Neural crest cell (in vitro differentiated cells): Measurements from ENCODE around the gene SUPV3L1. TPM values are rescaled to one million over a fixed set of nuclear protein-coding genes. Genes with fewer than 3 reads are reported as not detected.

Source experiments
- DNase-seq: peaks from one replicate; pipeline ENCODE4 v3.0.0; 2021; ENCODE audit warnings: low read depth, mixed read lengths, low spot score
- H3K27ac Mint-ChIP-seq: one replicate; pipeline ENCODE4 v1.8.0; 2021; ENCODE audit warnings: mild to moderate bottlenecking, mixed read lengths; ENCODE audit not compliant: unreplicated experiment
- H3K27me3 Mint-ChIP-seq: 2 replicates; pipeline ENCODE4 v1.8.0; 2021; ENCODE audit warnings: low read depth, mild to moderate bottlenecking, mixed read lengths
- H3K36me3 Mint-ChIP-seq: 2 replicates; pipeline ENCODE4 v1.8.0; 2021; ENCODE audit warnings: low read depth, mild to moderate bottlenecking, mixed read lengths
- H3K4me1 Mint-ChIP-seq: 2 replicates; pipeline ENCODE4 v1.8.0; 2021; ENCODE audit warnings: mixed read lengths
- H3K4me3 Mint-ChIP-seq: one replicate; pipeline ENCODE4 v1.8.0; 2021; ENCODE audit warnings: mild to moderate bottlenecking, mixed read lengths
- H3K9me3 Mint-ChIP-seq: 2 replicates; pipeline ENCODE4 v1.8.0; 2021; ENCODE audit warnings: mixed read lengths
- CTCF ChIP-seq: fragments of 200-600 bp; sonication (generic); conservative IDR thresholded peaks from 2 replicates; pipeline ENCODE4 v1.5.0; 2021; ENCODE audit warnings: antibody characterized with exemption, mild to moderate bottlenecking
- total RNA-seq: library from RNA; stranded (reverse); gene quantifications from 2 replicates; pipeline ENCODE4 v1.2.1, GENCODE V29; 2021

Gene SUPV3L1
- total RNA-seq, 1 donor from 2014 or later = 39.4 TPM

- Mint-ChIP-seq H3K4me3 (no peak overlapping the region), H3K27ac (no peak overlapping the region), H3K27me3 (no peaks in the 10 kb centered on the region), H3K4me1 (no peaks in the 10 kb centered on the region), H3K36me3 (peaks cover 2% of the 10 kb centered on the region), H3K9me3 (no peaks in the 10 kb centered on the region)
- no peak for DNase-seq
- TF ChIP-seq CTCF = no peak
Measured at GRCh38 chr10:69145329-69145728, 34.7 kb upstream of the SUPV3L1 start.

- Mint-ChIP-seq H3K4me1 (no peaks in the 10 kb centered on the region), H3K9me3 (no peaks in the 10 kb centered on the region), H3K4me3 (no peak overlapping the region), H3K27me3 (no peaks in the 10 kb centered on the region), H3K36me3 (peaks cover 2% of the 10 kb centered on the region), H3K27ac (no peak overlapping the region)
- no peak for TF ChIP-seq CTCF
- no peak for DNase-seq
Measured at GRCh38 chr10:69145864-69146263, 34.2 kb upstream of the SUPV3L1 start.

- Mint-ChIP-seq H3K36me3 (no peaks in the 10 kb centered on the region), H3K27ac (no peak overlapping the region), H3K9me3 (no peaks in the 10 kb centered on the region), H3K4me3 (no peak overlapping the region), H3K27me3 (no peaks in the 10 kb centered on the region), H3K4me1 (no peaks in the 10 kb centered on the region)
- no peak for TF ChIP-seq CTCF
- no peak for DNase-seq
Measured at GRCh38 chr10:69146759-69147158, 33.3 kb upstream of the SUPV3L1 start.

- Mint-ChIP-seq H3K4me1 (no peaks in the 10 kb centered on the region), H3K36me3 (no peaks in the 10 kb centered on the region), H3K27me3 (no peaks in the 10 kb centered on the region), H3K9me3 (no peaks in the 10 kb centered on the region), H3K4me3 (no peak overlapping the region), H3K27ac (no peak overlapping the region)
- no peak for TF ChIP-seq CTCF
- no peak for DNase-seq
Measured at GRCh38 chr10:69151984-69152383, 28.1 kb upstream of the SUPV3L1 start.

GRCh38 chr10:69153227-69153626 is 26.8 kb upstream of the SUPV3L1 start:
- H3K9me3 Mint-ChIP-seq = no peaks in the 10 kb centered on the region
- DNase-seq = no peak
- no peaks in the 10 kb centered on the region for H3K36me3 Mint-ChIP-seq
- no peaks in the 10 kb centered on the region for H3K27me3 Mint-ChIP-seq
- no peaks in the 10 kb centered on the region for H3K4me1 Mint-ChIP-seq
- no peak overlapping the region for H3K4me3 Mint-ChIP-seq
- H3K27ac Mint-ChIP-seq = no peak overlapping the region
- TF ChIP-seq CTCF = no peak

- no peak overlapping the region for H3K27ac Mint-ChIP-seq
- DNase-seq = no peak
- H3K4me1 Mint-ChIP-seq = no peaks in the 10 kb centered on the region
Measured at GRCh38 chr10:69160809-69161241, 19.2 kb upstream of the SUPV3L1 start.

More at GRCh38 chr10:69160809-69161241, 19.2 kb upstream of the SUPV3L1 start:
- no peak for TF ChIP-seq CTCF
- no peaks in the 10 kb centered on the region for H3K27me3 Mint-ChIP-seq
- H3K36me3 Mint-ChIP-seq = peaks cover 7% of the 10 kb centered on the region
- H3K4me3 Mint-ChIP-seq = no peak overlapping the region
- H3K9me3 Mint-ChIP-seq = no peaks in the 10 kb centered on the region
